GM18502 (cell line): ENCODE data around the gene GPR61.

Experiments
- ATAC-seq: cut with Tn5 transposase; IDR thresholded peaks from one replicate; pipeline ENCODE4 v1.9.1; 2021; ENCODE audit warnings: mild to moderate bottlenecking; ENCODE audit not compliant: unreplicated experiment, poor library complexity

The GPR61 gene

DNA sequence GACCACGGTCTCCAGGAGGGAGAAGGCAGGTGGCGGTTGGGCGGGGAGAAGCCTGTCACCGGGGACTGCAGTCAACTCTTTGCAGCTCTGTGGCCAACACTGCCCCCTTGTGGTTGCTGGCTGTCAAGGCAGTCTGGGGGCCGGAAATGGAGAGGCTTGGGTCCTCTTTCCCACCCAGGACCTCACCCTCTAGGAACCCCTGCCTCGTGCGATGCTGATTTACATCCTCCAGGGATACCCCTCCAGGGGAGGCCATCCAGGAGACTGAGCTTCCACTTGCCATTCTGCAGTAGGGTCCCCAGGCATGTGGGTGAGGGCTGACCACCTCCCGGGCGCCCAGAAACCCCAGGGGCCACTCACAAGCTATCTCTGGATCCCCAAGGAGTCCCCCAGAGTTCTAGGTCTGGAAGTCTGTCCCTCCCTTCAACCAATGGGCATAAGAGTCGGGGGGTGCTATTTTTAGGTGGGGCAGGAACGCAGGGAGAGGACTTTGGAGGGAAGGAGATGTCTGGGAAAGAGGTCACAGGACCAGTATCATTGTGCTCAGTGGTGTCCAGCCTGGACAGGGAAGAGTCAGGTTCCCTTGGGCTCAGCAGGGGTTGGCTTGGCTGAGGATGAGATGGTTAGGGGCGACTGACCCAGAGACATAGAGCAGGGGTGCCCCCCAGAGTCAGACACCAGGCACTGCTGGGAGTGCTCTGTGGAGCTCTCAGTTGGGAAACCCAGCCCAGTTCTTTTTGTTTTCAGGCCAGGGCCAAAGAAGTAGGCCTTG, 7.1 kb upstream of the GPR61 start:
- ATAC-seq, result peak; percentile 75

- ATAC-seq, result no peak
Observed at GRCh38 chr1:109534307-109534858, 5.3 kb upstream of the GPR61 start.

- no peak for ATAC-seq
Observed at GRCh38 chr1:109535481-109535880, 4.2 kb upstream of the GPR61 start.

DNA sequence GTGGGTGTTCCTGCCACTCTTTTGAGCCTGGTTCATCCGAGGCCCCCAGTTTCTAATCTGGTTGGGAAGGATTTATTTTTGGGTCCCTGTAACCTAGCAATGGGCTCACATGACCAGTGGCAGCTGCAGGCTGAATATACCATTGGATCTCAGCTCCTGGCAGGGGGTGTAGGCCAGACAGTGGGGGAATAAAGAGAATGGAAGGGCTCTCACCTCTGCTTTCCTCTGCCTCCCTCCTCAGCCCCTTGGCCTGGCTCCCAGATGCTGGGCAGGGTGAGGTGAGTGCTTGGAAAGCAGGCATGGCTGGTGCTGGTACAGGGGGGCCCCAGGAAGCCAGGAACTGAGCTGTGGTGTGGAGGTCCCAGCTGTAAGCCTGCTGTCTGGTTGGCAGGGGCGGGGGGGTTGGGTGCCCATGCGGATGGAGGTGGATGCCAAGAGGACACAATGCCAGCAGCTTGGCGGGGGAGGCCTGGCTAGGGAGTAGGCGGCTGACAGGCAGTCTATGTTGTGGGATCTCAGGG, 3.6 kb upstream of the GPR61 start:
- ATAC-seq, result no peak

GRCh38 chr1:109537450-109538178, 2.1 kb upstream of the GPR61 start:
- no peak for ATAC-seq

DNA sequence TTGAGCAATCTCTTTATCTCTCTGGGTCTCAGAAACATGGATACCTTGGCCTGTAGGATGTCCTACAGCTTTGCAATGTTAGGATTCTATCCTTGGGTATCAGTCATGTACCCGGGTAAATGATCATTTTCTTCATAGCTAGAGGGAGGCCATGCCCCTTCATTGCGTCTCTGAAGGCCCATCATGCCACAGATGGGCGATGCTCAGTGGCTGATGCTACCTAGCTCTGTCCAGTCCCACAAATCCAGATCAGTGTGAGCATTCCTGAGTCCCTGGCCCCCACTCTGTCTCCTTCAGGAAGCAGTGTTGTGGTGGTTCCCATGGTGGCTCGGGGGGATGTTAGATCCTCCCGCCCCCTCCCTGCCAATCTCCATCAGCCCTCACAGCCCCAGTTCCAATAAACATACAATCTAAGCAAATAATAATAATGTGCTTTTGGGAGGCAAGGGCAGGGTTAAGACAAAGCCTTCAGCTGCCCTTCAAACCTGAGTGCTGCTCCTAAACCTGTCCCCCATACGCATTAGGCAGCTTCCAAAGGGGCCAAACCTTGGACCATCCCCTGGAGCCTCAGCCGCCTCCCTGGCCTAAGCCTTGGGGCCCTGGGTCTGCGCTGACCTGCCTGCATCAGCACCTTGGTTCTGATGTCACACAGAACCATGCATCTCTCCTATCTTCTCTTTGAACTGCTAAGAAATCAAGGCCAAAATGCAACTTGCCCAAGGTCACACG, 681 bp upstream of the GPR61 start:
- no peak for ATAC-seq

- no peak for ATAC-seq
Observed at GRCh38 chr1:109541102-109541501, 1.4 kb downstream of the GPR61 start.

DNA sequence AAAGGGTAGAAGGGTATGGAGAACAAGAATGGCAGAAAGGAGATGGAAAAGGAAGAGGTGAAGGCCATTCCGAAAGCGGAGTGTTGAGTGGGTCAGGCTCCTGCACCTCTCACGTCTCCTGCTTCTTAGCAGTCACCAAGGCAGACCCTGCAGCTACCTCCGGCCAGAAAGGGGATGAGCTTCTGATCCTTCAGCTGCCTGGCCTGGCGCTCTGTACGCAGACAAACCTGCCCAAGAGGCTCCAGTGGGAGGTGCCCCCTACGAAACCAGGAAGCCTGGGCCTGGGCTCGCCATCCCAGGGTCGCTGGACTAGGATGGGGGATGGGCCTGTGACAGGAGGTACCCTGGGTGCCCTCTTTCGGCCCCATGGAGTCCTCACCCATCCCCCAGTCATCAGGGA, 3.0 kb downstream of the GPR61 start:
- ATAC-seq, result no peak

- ATAC-seq, result no peak
Observed at GRCh38 chr1:109543283-109543987, 3.8 kb downstream of the GPR61 start.

- ATAC-seq, result no peak
Observed at GRCh38 chr1:109543988-109544735, 4.5 kb downstream of the GPR61 start.

- peak; percentile 42 for ATAC-seq
Observed at GRCh38 chr1:109546311-109547109, 6.8 kb downstream of the GPR61 start.

DNA sequence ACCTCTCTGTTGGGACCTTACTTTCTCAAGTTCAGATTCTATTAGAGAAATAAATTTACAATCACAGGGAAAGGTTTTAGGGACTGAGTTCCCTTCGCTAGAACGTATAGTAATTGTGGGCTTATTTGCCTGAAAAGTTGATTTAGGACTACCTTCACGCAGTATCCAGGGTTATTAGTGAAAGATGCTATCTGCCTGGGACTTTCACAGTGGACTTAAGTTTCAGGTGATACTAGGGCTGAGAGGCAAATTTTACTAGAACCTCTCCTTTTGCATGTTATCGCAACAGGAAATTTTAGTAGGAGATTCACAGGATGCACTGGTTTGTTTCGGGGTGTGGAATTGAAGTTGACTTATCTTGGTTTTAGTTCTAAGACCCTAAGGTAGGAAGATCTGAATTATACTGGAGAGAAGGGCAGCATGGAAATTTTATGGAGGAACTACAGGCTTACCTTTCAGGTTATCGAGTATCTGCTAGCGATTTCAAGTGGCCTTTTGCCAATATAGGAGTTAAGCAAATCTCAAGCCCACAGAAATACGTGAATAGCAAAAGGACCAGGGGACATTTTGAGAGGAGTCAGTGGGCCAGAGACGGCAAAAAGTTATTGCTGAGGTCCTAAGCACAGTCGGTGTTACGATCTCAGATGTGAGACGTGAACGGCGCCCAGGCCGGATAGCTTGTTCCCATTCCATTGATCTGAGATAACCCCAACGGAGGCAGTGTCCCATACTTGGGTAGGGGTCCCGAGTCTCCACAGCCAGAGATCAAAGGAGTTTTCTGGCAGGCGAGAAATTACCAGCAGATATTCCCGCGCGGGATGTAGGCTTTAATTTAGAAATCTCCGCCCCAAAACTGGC, 8.0 kb downstream of the GPR61 start:
- peak; percentile 17 for ATAC-seq

DNA sequence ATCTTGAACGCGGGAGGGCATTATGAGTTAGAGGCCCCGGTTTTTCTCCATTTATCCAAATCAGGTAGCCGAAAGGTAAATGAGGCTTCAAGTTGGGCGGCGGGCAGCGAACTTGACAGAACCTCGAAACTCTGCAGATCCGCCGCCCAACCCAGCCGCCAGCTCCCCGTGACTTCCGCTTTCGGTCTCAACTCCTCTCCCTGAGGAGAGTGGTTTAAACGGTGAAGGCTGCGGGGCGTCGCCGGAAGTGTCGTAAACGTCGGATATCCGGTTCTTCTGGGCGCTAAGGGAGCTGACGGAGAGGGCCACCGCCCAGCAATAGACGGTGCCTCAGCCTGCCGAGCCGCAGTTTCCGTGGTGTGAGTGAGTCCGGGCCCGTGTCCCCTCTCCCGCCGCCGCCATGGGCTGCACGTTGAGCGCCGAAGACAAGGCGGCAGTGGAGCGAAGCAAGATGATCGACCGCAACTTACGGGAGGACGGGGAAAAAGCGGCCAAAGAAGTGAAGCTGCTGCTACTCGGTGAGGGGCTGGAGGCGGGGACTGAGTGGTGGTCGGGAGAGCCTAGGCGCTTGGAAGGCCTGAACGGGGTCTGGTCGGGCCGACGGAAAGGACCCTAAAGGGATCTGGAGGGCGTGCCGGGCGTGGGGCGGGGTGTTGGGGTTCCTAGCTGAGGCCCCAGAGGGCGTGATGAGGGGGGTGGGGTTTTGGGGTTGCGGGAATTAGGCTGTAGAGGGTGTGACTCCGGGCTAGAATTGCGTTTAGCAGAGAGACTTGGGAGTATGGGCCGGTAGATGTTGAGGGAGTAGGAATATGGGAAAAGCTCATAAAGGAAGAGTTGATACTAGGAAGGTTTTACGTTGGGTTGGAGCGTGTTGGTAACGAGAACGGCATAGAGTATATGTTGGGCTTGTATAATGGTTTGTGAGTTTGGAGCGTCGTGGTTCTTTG, 8.9 kb downstream of the GPR61 start, which contains the start of gene GNAI3:
GNAI3 (plus strand) TSS at position 295 of the 947 bp plus-strand sequence; CDS start at position 401, 106 bp downstream.
- peak; percentile 87 for ATAC-seq

- no peak for ATAC-seq
Observed at GRCh38 chr1:109556563-109556962, 16.9 kb downstream of the GPR61 start.

DNA sequence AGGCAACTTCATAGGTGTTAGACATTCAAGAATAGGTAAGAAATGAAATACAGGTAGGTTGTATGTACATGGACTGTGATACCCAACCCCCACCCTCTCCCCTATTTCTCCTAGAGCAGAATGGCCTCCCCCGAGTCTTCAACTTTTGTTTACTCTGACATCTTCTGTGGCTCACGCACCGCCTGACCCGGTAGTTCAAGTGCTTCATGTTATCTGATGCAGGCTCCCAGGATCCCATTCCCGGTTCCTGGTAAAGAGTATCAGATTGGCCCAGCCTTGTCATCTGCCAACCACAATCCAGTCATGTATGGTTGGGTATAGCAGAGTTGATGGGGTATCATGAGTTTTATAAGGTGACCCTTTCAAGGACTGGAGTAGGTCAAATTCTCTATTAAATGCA, 17.8 kb downstream of the GPR61 start:
- no peak for ATAC-seq

GRCh38 chr1:109559995-109560394, 20.3 kb downstream of the GPR61 start:
- no peak for ATAC-seq
